ENCODE results near the gene ATP5F1A.
"Not testable (repeated sequence)": the region's sequence is repeated elsewhere in the genome, so short reads cannot be mapped to it uniquely, and the experiment has no call there.

Gene ATP5F1A

GRCh38 chr18:46072959-46073358, 25.1 kb downstream of the ATP5F1A start:
- DNase-seq, result no peak

- no peak for DNase-seq
These were observed 25.7 kb downstream of the ATP5F1A start for GRCh38 chr18:46072376-46072867.

GRCh38 chr18:46071653-46072375, 26.3 kb downstream of the ATP5F1A start, which contains the start of gene PSTPIP2:
Gene PSTPIP2, minus strand, starts transcription at chr18:46072260. Its CDS starts 72 bp downstream, at chr18:46072188.
- DNase-seq, result peak; percentile 5

GRCh38 chr18:46070815-46071652, 27.1 kb downstream of the ATP5F1A start:
- no peak for DNase-seq

- no peak for DNase-seq
These were observed 27.9 kb downstream of the ATP5F1A start for GRCh38 chr18:46070232-46070631.

GRCh38 chr18:46069524-46069923, 28.6 kb downstream of the ATP5F1A start:
- DNase-seq, result no peak

- no peak for DNase-seq
These were observed 29.3 kb downstream of the ATP5F1A start for GRCh38 chr18:46068763-46069162.

GRCh38 chr18:46067438-46068007, 30.6 kb downstream of the ATP5F1A start:
- DNase-seq, result no peak

- no peak for DNase-seq
These were observed 35.3 kb downstream of the ATP5F1A start for GRCh38 chr18:46062781-46063180.

GRCh38 chr18:46061796-46062195, 36.3 kb downstream of the ATP5F1A start:
- no peak for DNase-seq

- no peak for DNase-seq
These were observed 36.7 kb downstream of the ATP5F1A start for GRCh38 chr18:46061387-46061786.

- DNase-seq, result no peak
These were observed 37.7 kb downstream of the ATP5F1A start for GRCh38 chr18:46060359-46060841.

GRCh38 chr18:46055838-46056230, 42.3 kb downstream of the ATP5F1A start:
- DNase-seq, result no peak

- DNase-seq, result no peak
These were observed 42.9 kb downstream of the ATP5F1A start for GRCh38 chr18:46054956-46055837.

- DNase-seq, result no peak
These were observed 44.6 kb downstream of the ATP5F1A start for GRCh38 chr18:46053368-46054095.

- no peak for DNase-seq
These were observed 46.2 kb downstream of the ATP5F1A start for GRCh38 chr18:46051731-46052461.

- DNase-seq, result no peak
These were observed 47.8 kb downstream of the ATP5F1A start for GRCh38 chr18:46050268-46050667.

GRCh38 chr18:46048641-46049040, 49.5 kb downstream of the ATP5F1A start:
- no peak for DNase-seq

GRCh38 chr18:46047369-46047768, 50.7 kb downstream of the ATP5F1A start:
- not testable (repeated sequence) for DNase-seq

GRCh38 chr18:46046688-46047087, 51.4 kb downstream of the ATP5F1A start:
- DNase-seq, result no peak

GRCh38 chr18:46046126-46046525, 52.0 kb downstream of the ATP5F1A start:
- no peak for DNase-seq
